Activated T-helper 17 cell treated with anti-CD3 and anti-CD28 coated beads, Interleukin-2, amount 50 U/mL, for 72 hours (primary cell): ENCODE data around the gene FGF14. TPM values are rescaled to one million over a fixed set of nuclear protein-coding genes. Genes with fewer than 3 reads are reported as not detected.

Experiments
- ATAC-seq: fragments of 150-1000 bp; cut with Tn5 transposase; replicated peaks from 2 replicates; pipeline ENCODE4 v1.10.0; 2021; ENCODE audit warnings: mild to moderate bottlenecking, moderate library complexity
- H3K27ac Mint-ChIP-seq: one replicate; pipeline ENCODE4 v1.8.0; 2022; ENCODE audit warnings: mixed read lengths
- H3K27me3 Mint-ChIP-seq: one replicate; pipeline ENCODE4 v1.8.0; 2022; ENCODE audit warnings: mixed read lengths
- H3K36me3 Mint-ChIP-seq: one replicate; pipeline ENCODE4 v1.8.0; 2022; ENCODE audit warnings: low read depth, mild to moderate bottlenecking, mixed read lengths
- H3K4me1 Mint-ChIP-seq: one replicate; pipeline ENCODE4 v1.8.0; 2022; ENCODE audit warnings: mixed read lengths
- H3K4me3 Mint-ChIP-seq: one replicate; pipeline ENCODE4 v1.8.0; 2022; ENCODE audit warnings: mild to moderate bottlenecking, mixed read lengths
- H3K9me3 Mint-ChIP-seq: one replicate; pipeline ENCODE4 v1.8.0; 2022; ENCODE audit warnings: mixed read lengths
- total RNA-seq, 2 donors: library from RNA; stranded (reverse); gene quantifications; one replicate each; pipeline ENCODE4 v1.2.3, GENCODE V29; 2022

FGF14 gene
- total RNA-seq, 2 donors from 2014 or later: not detected

GRCh38 chr13:102234618-102235017, 167.2 kb downstream of the FGF14 start:
- H3K36me3 Mint-ChIP-seq: no peaks in the 10 kb centered on the region
- no peak for ATAC-seq

GRCh38 chr13:102233566-102234208, 168.2 kb downstream of the FGF14 start:
- no peaks in the 10 kb centered on the region for H3K9me3 Mint-ChIP-seq
- no peaks in the 10 kb centered on the region for H3K36me3 Mint-ChIP-seq
- peak; percentile 31 for ATAC-seq
- H3K27me3 Mint-ChIP-seq: peaks cover 18% of the 10 kb centered on the region
- no peak overlapping the region for H3K4me3 Mint-ChIP-seq
- peaks cover 5% of the 10 kb centered on the region for H3K4me1 Mint-ChIP-seq
- H3K27ac Mint-ChIP-seq: no peak overlapping the region

More at GRCh38 chr13:102234618-102235017, 167.2 kb downstream of the FGF14 start:
- Mint-ChIP-seq H3K4me1 (peaks cover 5% of the 10 kb centered on the region), H3K9me3 (no peaks in the 10 kb centered on the region), H3K27me3 (peaks cover 20% of the 10 kb centered on the region), H3K4me3 (no peak overlapping the region), H3K27ac (no peak overlapping the region)

GRCh38 chr13:102231479-102231878, 170.4 kb downstream of the FGF14 start:
- H3K36me3 Mint-ChIP-seq: no peaks in the 10 kb centered on the region
- peaks cover 5% of the 10 kb centered on the region for H3K4me1 Mint-ChIP-seq
- no peak overlapping the region for H3K27ac Mint-ChIP-seq

GRCh38 chr13:102227741-102228140, 174.1 kb downstream of the FGF14 start:
- no peak for ATAC-seq
- no peaks in the 10 kb centered on the region for H3K4me1 Mint-ChIP-seq
- H3K36me3 Mint-ChIP-seq: no peaks in the 10 kb centered on the region
- peaks cover under 1% of the 10 kb centered on the region for H3K9me3 Mint-ChIP-seq
- H3K27ac Mint-ChIP-seq: no peak overlapping the region
- H3K4me3 Mint-ChIP-seq: no peak overlapping the region
- peaks cover 8% of the 10 kb centered on the region for H3K27me3 Mint-ChIP-seq

More at GRCh38 chr13:102231479-102231878, 170.4 kb downstream of the FGF14 start:
- Mint-ChIP-seq H3K9me3 (no peaks in the 10 kb centered on the region), H3K27me3 (peaks cover 18% of the 10 kb centered on the region), H3K4me3 (no peak overlapping the region)
- no peak for ATAC-seq

GRCh38 chr13:102226591-102226990, 175.3 kb downstream of the FGF14 start:
- Mint-ChIP-seq H3K9me3 (peaks cover 4% of the 10 kb centered on the region), H3K27me3 (peaks cover 8% of the 10 kb centered on the region), H3K27ac (no peak overlapping the region), H3K36me3 (no peaks in the 10 kb centered on the region), H3K4me1 (no peaks in the 10 kb centered on the region), H3K4me3 (no peak overlapping the region)
- no peak for ATAC-seq

- peaks cover 4% of the 10 kb centered on the region for H3K9me3 Mint-ChIP-seq
These were observed 176.0 kb downstream of the FGF14 start for GRCh38 chr13:102225892-102226291.

GRCh38 chr13:102220681-102221228, 181.1 kb downstream of the FGF14 start:
- no peak overlapping the region for H3K4me3 Mint-ChIP-seq
- ATAC-seq: no peak
- no peaks in the 10 kb centered on the region for H3K4me1 Mint-ChIP-seq
- H3K27ac Mint-ChIP-seq: no peak overlapping the region
- peaks cover 4% of the 10 kb centered on the region for H3K9me3 Mint-ChIP-seq
- no peaks in the 10 kb centered on the region for H3K36me3 Mint-ChIP-seq
- peaks cover 15% of the 10 kb centered on the region for H3K27me3 Mint-ChIP-seq

More at GRCh38 chr13:102225892-102226291, 176.0 kb downstream of the FGF14 start:
- Mint-ChIP-seq H3K27me3 (peaks cover 8% of the 10 kb centered on the region), H3K4me1 (no peaks in the 10 kb centered on the region), H3K27ac (no peak overlapping the region), H3K36me3 (no peaks in the 10 kb centered on the region), H3K4me3 (no peak overlapping the region)
- ATAC-seq: no peak

GRCh38 chr13:102214956-102215355, 186.9 kb downstream of the FGF14 start:
- Mint-ChIP-seq H3K4me1 (no peaks in the 10 kb centered on the region), H3K4me3 (no peak overlapping the region), H3K36me3 (no peaks in the 10 kb centered on the region), H3K27ac (no peak overlapping the region), H3K9me3 (no peaks in the 10 kb centered on the region), H3K27me3 (peaks cover 11% of the 10 kb centered on the region)
- ATAC-seq: no peak

GRCh38 chr13:102212729-102213128, 189.1 kb downstream of the FGF14 start:
- H3K4me1 Mint-ChIP-seq: no peaks in the 10 kb centered on the region
- no peak overlapping the region for H3K27ac Mint-ChIP-seq
- H3K4me3 Mint-ChIP-seq: no peak overlapping the region

GRCh38 chr13:102208347-102208746, 193.5 kb downstream of the FGF14 start:
- ATAC-seq: no peak
- Mint-ChIP-seq H3K36me3 (no peaks in the 10 kb centered on the region), H3K27me3 (peaks cover 4% of the 10 kb centered on the region), H3K4me1 (no peaks in the 10 kb centered on the region), H3K27ac (no peak overlapping the region), H3K4me3 (no peak overlapping the region), H3K9me3 (no peaks in the 10 kb centered on the region)

More at GRCh38 chr13:102212729-102213128, 189.1 kb downstream of the FGF14 start:
- Mint-ChIP-seq H3K9me3 (no peaks in the 10 kb centered on the region), H3K36me3 (no peaks in the 10 kb centered on the region), H3K27me3 (peaks cover 11% of the 10 kb centered on the region)
- no peak for ATAC-seq

GRCh38 chr13:102207680-102208342, 194.0 kb downstream of the FGF14 start:
- H3K27me3 Mint-ChIP-seq: peaks cover 4% of the 10 kb centered on the region
- H3K36me3 Mint-ChIP-seq: no peaks in the 10 kb centered on the region
- H3K9me3 Mint-ChIP-seq: no peaks in the 10 kb centered on the region
- H3K4me1 Mint-ChIP-seq: no peaks in the 10 kb centered on the region
- no peak overlapping the region for H3K27ac Mint-ChIP-seq
- no peak overlapping the region for H3K4me3 Mint-ChIP-seq
- no peak for ATAC-seq

GRCh38 chr13:102203718-102204117, 198.1 kb downstream of the FGF14 start:
- no peaks in the 10 kb centered on the region for H3K9me3 Mint-ChIP-seq
- H3K27ac Mint-ChIP-seq: no peak overlapping the region
- H3K4me3 Mint-ChIP-seq: no peak overlapping the region
- ATAC-seq: no peak
- peaks cover 4% of the 10 kb centered on the region for H3K27me3 Mint-ChIP-seq
- H3K4me1 Mint-ChIP-seq: no peaks in the 10 kb centered on the region
- H3K36me3 Mint-ChIP-seq: no peaks in the 10 kb centered on the region

- Mint-ChIP-seq H3K4me1 (no peaks in the 10 kb centered on the region), H3K36me3 (no peaks in the 10 kb centered on the region), H3K27ac (no peak overlapping the region), H3K27me3 (peaks cover 3% of the 10 kb centered on the region), H3K9me3 (no peaks in the 10 kb centered on the region), H3K4me3 (no peak overlapping the region)
- ATAC-seq: no peak
These were observed 203.2 kb downstream of the FGF14 start for GRCh38 chr13:102198418-102199311.

GRCh38 chr13:102197193-102197592, 204.7 kb downstream of the FGF14 start:
- Mint-ChIP-seq H3K4me3 (no peak overlapping the region), H3K36me3 (no peaks in the 10 kb centered on the region), H3K9me3 (no peaks in the 10 kb centered on the region), H3K4me1 (peaks cover 3% of the 10 kb centered on the region), H3K27me3 (peaks cover 3% of the 10 kb centered on the region), H3K27ac (no peak overlapping the region)
- no peak for ATAC-seq
